KG1 (cell line): Measurements from ENCODE around the gene PCDH12.
A peak's percentile ranks its signal among the peaks of the same experiment; 100 is the strongest.
"Not testable (repeated sequence)": the region's sequence is repeated elsewhere in the genome, so short reads cannot be mapped to it uniquely, and the experiment has no call there.

Experiments
- DNase-seq: peaks from one replicate; lab custom pipeline; 2025; lab: John Stamatoyannopoulos, UW

PCDH12 gene

GRCh38 chr5:141940695-141941271 is 17.2 kb downstream of the PCDH12 start:
- no peak for DNase-seq

- DNase-seq = no peak
These were observed 22.5 kb downstream of the PCDH12 start for GRCh38 chr5:141935538-141935937.

GRCh38 chr5:141934099-141934844 is 23.7 kb downstream of the PCDH12 start:
- no peak for DNase-seq

- no peak for DNase-seq
These were observed 24.9 kb downstream of the PCDH12 start for GRCh38 chr5:141933151-141933550.

GRCh38 chr5:141931694-141932093 is 26.3 kb downstream of the PCDH12 start:
- no peak for DNase-seq

GRCh38 chr5:141929398-141930058 is 28.5 kb downstream of the PCDH12 start:
- DNase-seq = no peak

GRCh38 chr5:141928051-141928450 is 30.0 kb downstream of the PCDH12 start:
- DNase-seq = no peak

GRCh38 chr5:141926434-141926833 is 31.6 kb downstream of the PCDH12 start:
- DNase-seq = no peak

GRCh38 chr5:141923448-141924313 is 34.3 kb downstream of the PCDH12 start, which contains the start of gene DELE1:
Gene DELE1, plus strand, starts transcription at chr5:141923871. Its CDS starts 71 bp downstream, at chr5:141923942.
- peak; percentile 39 for DNase-seq

GRCh38 chr5:141922827-141923447 is 35.1 kb downstream of the PCDH12 start:
- not testable (repeated sequence) for DNase-seq

GRCh38 chr5:141920771-141921170 is 37.2 kb downstream of the PCDH12 start:
- no peak for DNase-seq

- DNase-seq = no peak
These were observed 38.5 kb downstream of the PCDH12 start for GRCh38 chr5:141919218-141920119.

GRCh38 chr5:141917760-141918159 is 40.2 kb downstream of the PCDH12 start:
- no peak for DNase-seq

- no peak for DNase-seq
These were observed 41.5 kb downstream of the PCDH12 start for GRCh38 chr5:141916522-141916921.

- no peak for DNase-seq
These were observed 42.1 kb downstream of the PCDH12 start for GRCh38 chr5:141915881-141916336.

- no peak for DNase-seq
These were observed 43.2 kb downstream of the PCDH12 start for GRCh38 chr5:141914797-141915196.

GRCh38 chr5:141914199-141914743 is 43.7 kb downstream of the PCDH12 start:
- DNase-seq = no peak

GRCh38 chr5:141913560-141914198 is 44.3 kb downstream of the PCDH12 start:
- no peak for DNase-seq

- DNase-seq = no peak
These were observed 47.7 kb downstream of the PCDH12 start for GRCh38 chr5:141910271-141910673.

GRCh38 chr5:141909212-141909611 is 48.8 kb downstream of the PCDH12 start:
- DNase-seq = no peak
